H54 (cell line): ENCODE measurements around the gene ZNF213.
"Not testable (repeated sequence)": the region's sequence is repeated elsewhere in the genome, so short reads cannot be mapped to it uniquely, and the experiment has no call there.

Source experiments
- DNase-seq: peaks from one replicate; pipeline ENCODE4 v3.0.0; 2011; ENCODE audit warnings: low spot score, mixed read lengths; ENCODE audit not compliant: insufficient read length
- FAIRE-seq: peaks from 3 replicates; lab custom pipeline; 2011; peaks lifted over from hg19 to GRCh38; lab: Jason Lieb, UNC
- POLR2A ChIP-seq: IDR thresholded peaks from 2 replicates; pipeline ENCODE4 v1.6.1; 2011; ENCODE audit warnings: low read depth, mild to moderate bottlenecking, low read length

Gene ZNF213

DNA sequence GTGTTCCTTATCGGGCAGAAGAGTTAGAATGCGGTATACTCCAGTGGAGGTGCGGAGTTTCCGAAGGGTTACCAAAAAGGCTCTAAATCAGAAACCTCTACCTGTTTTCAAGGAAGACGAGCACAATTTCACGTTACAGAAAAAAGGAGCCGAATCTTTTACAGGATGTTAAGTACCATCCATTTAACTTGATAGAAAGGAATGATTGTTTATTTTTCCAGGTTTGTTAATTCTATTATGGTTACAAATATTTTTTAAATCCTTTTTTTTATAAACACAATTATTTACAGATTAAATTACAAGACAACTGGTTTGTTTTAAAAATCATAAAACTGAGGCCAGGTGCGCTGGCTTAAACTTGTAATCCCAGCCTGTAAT lies 18.2 kb downstream of the ZNF213 start:
- FAIRE-seq (no peak), DNase-seq (peak; percentile 51)
- TF ChIP-seq POLR2A, result no peak

DNA sequence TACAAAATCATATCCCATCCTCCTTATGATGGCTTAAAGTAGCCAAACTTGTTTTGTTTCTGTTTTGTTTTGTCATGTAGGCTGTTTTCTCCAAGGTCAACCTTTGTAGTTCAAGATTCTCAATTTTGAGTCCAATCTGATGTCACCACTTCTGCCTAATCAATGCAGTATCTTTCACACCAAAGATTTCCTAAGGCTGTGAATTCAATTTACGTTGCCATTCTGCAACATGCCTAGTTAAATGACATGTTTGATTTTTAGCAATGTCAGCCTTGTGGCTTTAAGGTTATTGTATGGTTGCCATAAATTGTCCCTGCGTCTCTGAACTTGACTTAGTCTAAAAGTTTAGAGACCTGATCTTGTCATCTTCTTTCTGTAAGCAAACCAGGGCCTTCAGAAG lies 20.4 kb downstream of the ZNF213 start:
- DNase-seq (no peak), FAIRE-seq (no peak)
- no peak for TF ChIP-seq POLR2A

DNA sequence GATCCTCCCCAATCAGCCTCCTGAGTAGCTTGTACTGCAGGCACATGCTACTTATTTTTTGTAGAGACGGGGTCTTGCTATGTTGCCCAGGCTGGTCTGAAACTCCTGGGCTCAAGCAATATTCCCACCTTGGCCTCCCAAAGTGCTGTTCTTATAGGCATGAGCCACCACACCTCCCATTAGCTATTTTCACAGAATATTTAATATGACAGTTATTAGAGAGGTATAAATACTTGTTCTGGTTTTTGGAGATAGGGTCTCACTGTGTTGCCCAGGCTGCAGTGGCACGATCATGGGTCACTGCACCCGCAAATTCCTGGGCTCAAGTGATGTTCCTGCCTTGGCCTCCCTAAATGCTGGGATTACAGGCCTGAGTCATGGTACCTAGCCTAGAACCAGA lies 21.1 kb downstream of the ZNF213 start:
- FAIRE-seq, result no peak
- no peak for TF ChIP-seq POLR2A
- DNase-seq, result no peak

DNA sequence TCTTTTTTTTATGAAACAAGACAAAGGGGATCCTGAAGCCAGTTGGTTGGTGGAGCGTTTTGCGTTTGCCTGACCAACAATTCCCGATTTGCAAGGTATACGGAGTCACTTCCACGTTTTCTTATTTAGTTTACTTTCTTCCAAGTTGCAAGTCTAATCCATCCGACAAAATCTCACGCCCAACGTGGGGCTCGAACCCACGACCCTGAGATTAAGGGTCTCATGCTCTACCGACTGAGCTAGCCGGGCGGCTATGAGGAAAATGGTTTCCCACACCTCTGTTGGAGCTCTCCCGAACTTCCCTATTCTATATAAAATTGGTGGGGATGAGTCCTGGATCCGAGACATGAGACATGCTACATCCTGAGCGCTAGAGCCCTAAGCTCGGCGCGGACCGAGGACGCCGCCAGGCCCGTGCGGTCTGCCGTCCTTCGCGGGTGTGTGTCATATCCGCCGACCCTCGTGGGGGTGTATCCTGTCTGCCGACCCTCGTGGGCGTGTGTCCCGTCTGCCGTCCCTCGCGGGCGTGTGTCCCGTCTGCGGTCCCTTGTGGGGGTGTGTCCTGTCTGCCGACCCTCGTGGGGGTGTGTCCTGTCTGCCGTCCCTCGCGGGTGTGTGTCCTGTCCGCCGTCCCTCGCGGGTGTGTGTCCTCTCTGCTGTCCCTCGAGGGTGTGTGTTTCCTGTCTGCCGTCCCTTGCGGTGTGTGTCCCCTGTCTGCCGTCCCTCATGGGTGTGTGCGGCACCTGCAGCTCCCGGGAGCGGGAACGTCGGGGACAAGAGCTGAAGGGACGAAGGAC lies 22.6 kb downstream of the ZNF213 start:
- TF ChIP-seq POLR2A, result no peak
- FAIRE-seq (no peak), DNase-seq (peak; percentile 65)

DNA sequence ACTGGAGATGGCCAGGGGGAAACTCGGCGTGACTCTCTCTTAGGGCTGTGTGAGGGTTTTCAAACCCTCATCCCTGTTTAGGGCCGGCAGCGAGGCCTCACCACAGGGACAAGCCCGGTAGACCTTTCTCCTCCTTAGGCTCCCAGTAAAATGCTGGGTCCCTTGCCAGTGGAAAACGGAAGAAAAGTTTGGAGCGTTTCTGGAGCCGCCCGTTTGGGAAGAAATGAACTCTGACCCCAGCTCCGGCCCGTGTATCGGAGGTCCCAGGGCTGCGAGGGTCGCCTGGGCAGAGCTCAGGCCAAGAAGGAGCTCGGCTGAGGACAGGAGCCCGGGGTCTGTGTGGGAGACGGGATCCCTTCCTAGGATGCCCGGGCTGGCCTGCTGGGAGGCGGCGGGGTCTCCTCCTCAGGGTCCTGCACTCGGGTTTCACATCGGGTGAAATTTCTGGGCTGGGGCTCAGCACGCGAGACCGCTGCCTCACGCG lies 23.2 kb downstream of the ZNF213 start:
- no peak for FAIRE-seq
- no peak for DNase-seq

DNA sequence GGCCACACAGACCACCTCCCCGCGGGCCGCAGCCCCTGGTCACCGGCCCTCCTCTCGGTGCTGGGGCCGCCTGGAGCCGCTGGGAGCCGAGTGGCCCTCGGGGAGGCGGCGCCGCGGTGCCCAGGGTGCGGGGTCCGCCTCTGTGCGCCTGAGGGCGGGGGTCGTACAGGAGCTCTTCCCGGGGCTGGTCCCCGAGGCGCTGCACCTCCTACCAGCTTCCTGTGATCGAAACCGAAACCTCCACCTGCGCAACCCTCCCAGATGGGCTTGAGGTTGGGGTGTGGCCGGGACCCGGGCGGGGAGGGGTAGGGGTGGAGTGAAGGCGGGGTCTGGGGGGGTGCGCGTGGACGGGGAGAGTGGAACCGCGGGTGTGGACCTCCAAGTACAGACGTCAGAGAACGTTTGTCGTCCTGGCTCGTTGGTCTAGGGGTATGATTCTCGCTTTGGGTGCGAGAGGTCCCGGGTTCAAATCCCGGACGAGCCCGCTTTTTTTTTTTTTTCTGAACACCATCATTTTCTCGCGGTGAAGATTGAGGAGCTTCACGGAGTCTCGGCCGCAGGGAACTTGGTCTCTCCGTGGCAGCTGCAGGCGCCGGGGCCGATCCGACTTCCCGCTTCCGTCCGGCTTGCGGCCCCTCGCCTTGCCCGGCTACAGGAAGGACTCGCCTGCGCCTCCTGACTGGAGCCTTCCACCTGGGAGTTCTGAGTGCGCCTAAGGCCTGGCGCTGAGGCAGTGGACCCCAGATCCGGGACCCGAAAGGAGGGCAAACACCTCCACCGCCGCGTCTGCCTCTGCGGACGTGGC lies 23.9 kb downstream of the ZNF213 start:
- DNase-seq (peak; percentile 88), FAIRE-seq (no peak)
- no peak for TF ChIP-seq POLR2A

More for the DNA sequence above, 23.2 kb downstream of the ZNF213 start:
- no peak for TF ChIP-seq POLR2A

DNA sequence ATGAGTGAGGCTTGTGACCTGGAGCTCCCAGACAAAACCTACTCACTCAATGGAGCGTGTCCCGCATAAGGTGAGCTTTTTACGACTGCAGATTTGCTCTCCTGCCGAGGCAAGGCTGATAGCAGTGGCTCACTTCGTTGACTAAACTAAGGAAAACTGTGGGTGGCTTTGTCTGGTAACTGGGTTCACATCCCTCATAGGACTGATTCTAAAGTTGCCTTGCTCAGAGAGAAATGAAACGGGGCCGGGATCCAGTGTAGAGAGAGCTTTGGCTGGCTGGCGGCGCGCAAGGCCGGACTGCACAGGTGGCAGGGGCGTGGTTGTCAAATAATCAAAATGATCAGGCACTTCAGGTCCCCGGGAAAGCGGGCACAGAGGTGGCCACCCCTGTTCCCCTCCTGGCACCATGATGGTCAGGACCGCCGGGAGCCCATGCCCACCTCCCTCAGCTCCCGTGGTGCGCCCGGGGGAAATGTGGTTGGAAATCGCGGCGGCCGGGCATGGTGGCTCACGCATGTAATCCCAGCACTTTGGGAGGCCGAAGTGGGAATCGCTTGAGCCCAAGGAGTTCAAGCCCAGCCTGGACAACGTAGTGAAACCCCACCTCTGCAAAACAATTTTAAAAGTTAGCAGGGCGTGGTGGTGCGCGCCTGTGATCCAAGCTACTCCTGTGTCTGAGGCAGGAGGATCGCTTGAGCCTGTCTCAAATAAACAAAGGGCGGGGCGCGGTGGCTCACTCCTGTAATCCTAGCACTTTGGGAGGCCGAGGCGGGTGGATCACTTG lies 26.6 kb downstream of the ZNF213 start:
- no peak for FAIRE-seq
- TF ChIP-seq POLR2A, result no peak
- DNase-seq, result no peak

DNA sequence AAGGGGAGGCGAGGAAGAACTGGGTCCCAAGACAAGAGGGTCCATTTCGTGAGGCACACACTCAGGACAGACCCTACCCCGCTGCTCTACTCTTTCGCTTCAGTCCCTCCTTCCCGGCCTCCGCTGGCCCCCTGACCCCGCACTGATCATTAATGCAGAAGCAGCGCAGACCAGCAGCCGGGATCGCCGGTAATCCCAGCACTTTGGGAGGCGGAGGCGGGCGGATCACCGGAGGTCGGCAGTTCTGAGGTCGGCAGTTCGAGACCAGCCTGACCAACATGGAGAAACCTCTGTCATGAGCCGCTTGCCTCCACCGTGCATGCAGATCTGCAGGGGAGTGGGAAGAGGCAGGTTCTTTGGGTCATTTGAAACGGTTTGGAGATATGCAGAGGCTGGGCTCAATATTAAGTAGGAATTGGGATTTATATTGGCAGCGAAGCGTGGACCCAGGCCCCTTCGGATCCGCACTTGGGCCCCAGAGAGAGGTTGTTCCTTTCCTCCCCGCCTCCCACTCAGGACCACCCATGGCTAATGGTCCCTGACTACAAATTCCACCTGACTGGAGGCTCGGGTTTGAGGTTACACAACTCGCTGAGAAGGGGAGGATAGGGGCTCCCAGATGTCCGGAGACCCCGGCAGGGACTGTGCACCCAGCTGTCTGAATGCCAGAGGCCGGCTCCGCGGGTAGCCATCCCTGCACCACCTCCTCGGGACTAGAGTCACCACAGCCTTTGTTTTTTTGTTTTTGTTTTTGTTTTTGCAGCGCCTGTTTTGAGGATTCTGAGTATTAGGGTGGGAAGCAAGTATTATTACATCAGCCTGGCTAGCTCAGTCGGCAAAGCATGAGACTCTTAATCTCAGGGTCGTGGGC lies 29.5 kb downstream of the ZNF213 start:
- FAIRE-seq, result no peak
- DNase-seq, result no peak
- TF ChIP-seq POLR2A, result no peak

DNA sequence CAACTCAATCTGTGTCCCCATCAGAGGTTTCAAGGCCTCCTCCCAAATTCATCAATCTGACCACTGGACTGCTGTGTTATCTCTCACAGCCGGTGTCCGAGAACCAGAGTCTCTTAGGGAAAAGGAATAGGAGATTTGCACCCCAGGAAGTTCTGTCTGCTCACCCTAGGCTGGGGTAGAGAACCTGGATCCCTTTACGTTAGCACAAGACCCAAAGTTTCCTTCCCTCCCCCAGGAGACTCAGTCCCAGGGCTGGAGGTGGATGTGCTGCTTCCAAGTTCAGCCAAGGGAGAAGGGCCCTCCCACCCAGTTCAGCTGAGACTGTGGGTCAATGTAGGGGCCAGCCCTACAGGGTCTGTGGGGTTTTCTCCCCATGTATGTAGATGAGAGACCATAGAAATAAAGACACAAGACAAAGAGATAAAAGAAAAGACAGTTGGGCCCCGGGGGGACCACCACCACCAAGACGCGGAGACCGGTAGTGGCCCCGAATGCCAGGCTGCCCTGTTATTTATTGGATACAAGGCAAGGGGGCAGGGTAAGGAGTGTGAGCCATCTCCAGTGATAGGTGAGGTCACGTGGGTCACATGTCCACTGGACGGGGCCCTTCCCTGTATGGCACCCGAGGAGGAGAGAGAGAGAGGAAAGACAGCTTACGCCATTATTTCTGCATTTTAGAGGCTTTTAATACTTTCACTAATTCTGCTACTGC lies 30.4 kb downstream of the ZNF213 start:
- no peak for FAIRE-seq
- no peak for TF ChIP-seq POLR2A
- no peak for DNase-seq

DNA sequence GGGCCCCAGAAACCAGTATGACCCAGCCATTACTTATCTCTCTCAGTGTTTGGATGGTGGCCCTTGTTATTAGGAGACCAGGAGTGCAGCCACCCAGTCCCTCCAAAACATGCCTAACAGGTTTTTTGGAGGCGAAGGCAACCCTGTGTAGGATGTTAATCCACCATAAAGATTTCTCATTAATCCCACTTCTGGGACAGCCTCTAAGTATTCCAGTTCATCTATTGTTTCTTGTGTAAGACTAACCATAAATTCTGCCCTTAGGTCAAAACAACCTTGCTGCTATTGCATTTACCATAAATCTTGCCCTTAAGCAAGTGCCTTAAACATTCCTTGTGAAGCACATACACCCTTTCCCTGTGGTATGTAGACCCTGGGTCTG lies 31.7 kb downstream of the ZNF213 start:
- no peak for DNase-seq
- no peak for TF ChIP-seq POLR2A
- no peak for FAIRE-seq

DNA sequence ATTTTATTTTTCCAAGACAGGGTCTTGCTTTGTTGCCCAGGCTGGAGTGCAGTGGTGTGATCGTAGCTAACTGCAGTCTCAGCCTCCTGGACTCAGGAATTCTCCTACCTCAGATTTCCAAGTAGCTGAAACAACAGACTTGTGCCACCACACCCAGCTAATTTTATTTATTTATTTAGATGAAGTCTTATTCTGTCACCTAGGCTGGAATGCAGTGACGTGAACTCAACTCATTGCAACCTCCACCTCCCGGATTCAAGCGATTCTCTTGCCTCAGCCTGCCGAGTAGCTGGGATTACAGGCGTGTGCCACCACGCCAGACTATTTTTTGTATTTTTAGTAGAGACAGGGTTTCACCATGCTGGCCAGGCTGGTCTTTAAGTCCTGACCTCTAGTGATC lies 33.9 kb downstream of the ZNF213 start:
- DNase-seq, result not testable (repeated sequence)

GRCh38 chr16:3170440-3171180 lies 35.8 kb downstream of the ZNF213 start:
- TF ChIP-seq POLR2A, result no peak
- FAIRE-seq, result no peak
- no peak for DNase-seq

More for the DNA sequence above, 33.9 kb downstream of the ZNF213 start:
- not testable (repeated sequence) for FAIRE-seq
